Measurements from ENCODE around the gene NOL8. TPM values are rescaled to one million over a fixed set of nuclear protein-coding genes. Genes with fewer than 3 reads are reported as not detected.

Gene NOL8
- total RNA-seq, 1 experiment from 2014 or later = 18.5 TPM

GRCh38 chr9:92270511-92270910 is 54.6 kb downstream of the NOL8 start:
- DNase-seq (ENCODE audit: low read depth) = no peak

GRCh38 chr9:92266486-92266885 is 58.7 kb downstream of the NOL8 start:
- no peak for DNase-seq (ENCODE audit: low read depth)

GRCh38 chr9:92265154-92265553 is 60.0 kb downstream of the NOL8 start:
- peak; percentile 59 for DNase-seq (ENCODE audit: low read depth)

- no peak for DNase-seq (ENCODE audit: low read depth)
Measured at GRCh38 chr9:92263131-92263530, 62.0 kb downstream of the NOL8 start.

GRCh38 chr9:92257327-92257726 is 67.8 kb downstream of the NOL8 start:
- DNase-seq (ENCODE audit: low read depth) = no peak

GRCh38 chr9:92254381-92255337 is 70.5 kb downstream of the NOL8 start:
- no peak for DNase-seq (ENCODE audit: low read depth)

GRCh38 chr9:92253656-92254055 is 71.5 kb downstream of the NOL8 start:
- no peak for DNase-seq (ENCODE audit: low read depth)

- DNase-seq (ENCODE audit: low read depth) = no peak
Measured at GRCh38 chr9:92247981-92248380, 77.2 kb downstream of the NOL8 start.

Other genes starting within 250 kb of the NOL8 start
- gene SPTLC1, start 209.9 kb downstream of the NOL8 start, total RNA-seq (2014; rRNA removed; shearing (Covaris generic)) = 123 and 134 TPM in 2 replicates
- 104 and 151 TPM in 2 replicates for gene IARS1, start 31.7 kb downstream of the NOL8 start, total RNA-seq (2014; rRNA removed; shearing (Covaris generic))
- 3.8 and 23.1 TPM in 2 replicates for gene CENPP, start 603 bp upstream of the NOL8 start, total RNA-seq (2014; rRNA removed; shearing (Covaris generic))
- gene OGN, start 79.2 kb upstream of the NOL8 start, total RNA-seq (2014; rRNA removed; shearing (Covaris generic)) = not detected in 2 replicates
- not detected in 2 replicates for gene OMD, start 99.1 kb upstream of the NOL8 start, total RNA-seq (2014; rRNA removed; shearing (Covaris generic))
- 0.07 TPM in 1 of 2 replicates, not detected in the other for gene ASPN, start 157.2 kb upstream of the NOL8 start, total RNA-seq (2014; rRNA removed; shearing (Covaris generic))
- 0.47 and 1.0 TPM in 2 replicates for gene ECM2, start 210.6 kb upstream of the NOL8 start, total RNA-seq (2014; rRNA removed; shearing (Covaris generic))

Data from M059J (cell line).